ENCODE measurements around the gene SLC2A13.

DNA sequence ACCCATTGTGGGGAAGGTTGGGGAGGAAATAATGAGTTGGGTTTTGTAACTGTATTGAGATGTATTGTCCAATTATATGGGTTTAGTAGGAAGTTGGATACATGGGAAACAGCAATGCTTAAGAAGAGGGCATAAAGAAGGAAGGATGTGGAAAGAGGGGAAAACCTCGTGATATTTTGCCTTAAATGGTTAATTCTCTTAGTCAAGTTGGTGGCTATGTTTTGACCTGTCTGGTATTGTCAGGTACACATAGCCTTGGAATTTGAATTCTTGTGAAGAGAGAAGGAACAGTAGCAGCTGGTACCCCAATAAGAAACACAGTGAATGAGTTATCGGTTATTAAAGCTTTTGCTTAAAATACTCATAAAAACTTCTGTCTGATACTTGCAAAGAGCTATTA is 32.6 kb upstream of the SLC2A13 start:
- TF ChIP-seq, protein P1, sequence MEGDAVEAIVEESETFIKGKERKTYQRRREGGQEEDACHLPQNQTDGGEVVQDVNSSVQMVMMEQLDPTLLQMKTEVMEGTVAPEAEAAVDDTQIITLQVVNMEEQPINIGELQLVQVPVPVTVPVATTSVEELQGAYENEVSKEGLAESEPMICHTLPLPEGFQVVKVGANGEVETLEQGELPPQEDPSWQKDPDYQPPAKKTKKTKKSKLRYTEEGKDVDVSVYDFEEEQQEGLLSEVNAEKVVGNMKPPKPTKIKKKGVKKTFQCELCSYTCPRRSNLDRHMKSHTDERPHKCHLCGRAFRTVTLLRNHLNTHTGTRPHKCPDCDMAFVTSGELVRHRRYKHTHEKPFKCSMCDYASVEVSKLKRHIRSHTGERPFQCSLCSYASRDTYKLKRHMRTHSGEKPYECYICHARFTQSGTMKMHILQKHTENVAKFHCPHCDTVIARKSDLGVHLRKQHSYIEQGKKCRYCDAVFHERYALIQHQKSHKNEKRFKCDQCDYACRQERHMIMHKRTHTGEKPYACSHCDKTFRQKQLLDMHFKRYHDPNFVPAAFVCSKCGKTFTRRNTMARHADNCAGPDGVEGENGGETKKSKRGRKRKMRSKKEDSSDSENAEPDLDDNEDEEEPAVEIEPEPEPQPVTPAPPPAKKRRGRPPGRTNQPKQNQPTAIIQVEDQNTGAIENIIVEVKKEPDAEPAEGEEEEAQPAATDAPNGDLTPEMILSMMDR (IDR thresholded peaks at IDR 0.05), result no peak
- TF ChIP-seq POLR2A (IDR thresholded peaks at IDR 0.05), result no peak

All from tibial nerve (tissue), 3 donors.